IMR-90 (cell line): ENCODE results near the gene TMEM190. TPM values are rescaled to one million over a fixed set of nuclear protein-coding genes. Genes with fewer than 3 reads are reported as not detected.

ENCODE experiments used
- ATAC-seq: fragments of 200-7000 bp; cut with Tn5 transposase; 2 replicates; pipeline ENCODE4 v1.9.1; 2020; ENCODE audit warnings: low read depth, mild to moderate bottlenecking, moderate library complexity
- BruUV-seq: library from RNA; stranded (reverse); fragments of 400-500 nt; replicated peaks from 2 replicates; lab custom pipeline; 2021; lab: Mats Ljungman, UMichigan
- CTCF ChIA-PET: fragments of 300-600 bp; formaldehyde crosslinking; extraction: SDS; loops from one replicate; lab custom pipeline; 2021; ENCODE audit warnings: antibody characterized with exemption; lab: Yijun Ruan, JAX
- POLR2A ChIA-PET: fragments of 300-600 bp; sonication (Branson Sonifier 250); formaldehyde crosslinking; loops from one replicate; lab custom pipeline; 2022; ENCODE audit warnings: antibody characterized with exemption; ENCODE audit not compliant: unreplicated experiment; lab: Charles Lee
- DNase-seq: peaks from one replicate; pipeline ENCODE4 v3.0.0; 2013
- H2AFZ ChIP-seq: replicated peaks from 2 replicates; pipeline ENCODE3; 2013; ENCODE audit warnings: low read length, mild to moderate bottlenecking; ENCODE audit not compliant: poor library complexity
- H2AK5ac ChIP-seq: 2 replicates; pipeline ENCODE4 v1.6.1; 2013; ENCODE audit warnings: low read depth, low read length, inconsistent platforms
- H2AK9ac ChIP-seq: replicated peaks from 2 replicates; pipeline ENCODE3; 2013; ENCODE audit warnings: mild to moderate bottlenecking, low read depth, low read length, moderate library complexity; ENCODE audit not compliant: poor library complexity
- H2BK120ac ChIP-seq: 2 replicates; pipeline ENCODE4 v1.6.1; 2013; ENCODE audit warnings: low read depth, low read length, inconsistent platforms
- H2BK15ac ChIP-seq: 3 replicates; pipeline ENCODE4 v1.6.1; 2013; ENCODE audit warnings: low read depth, low read length, inconsistent platforms
- H2BK20ac ChIP-seq: 2 replicates; pipeline ENCODE4 v1.6.1; 2013; ENCODE audit warnings: low read depth, mild to moderate bottlenecking, inconsistent platforms, low read length, moderate library complexity
- H2BK5ac ChIP-seq: 2 replicates; pipeline ENCODE4 v1.6.1; 2013; ENCODE audit warnings: mild to moderate bottlenecking, low read depth, low read length, inconsistent platforms; ENCODE audit not compliant: poor library complexity, severe bottlenecking
- H3K14ac ChIP-seq: replicated peaks from 2 replicates; pipeline ENCODE4 v1.6.1; 2013; ENCODE audit warnings: low read depth, low read length, inconsistent platforms
- H3K18ac ChIP-seq: 2 replicates; pipeline ENCODE4 v1.6.1; 2013; ENCODE audit warnings: low read depth, low read length, control low read depth
- H3K23ac ChIP-seq: 2 replicates; pipeline ENCODE4 v1.6.1; 2013; ENCODE audit warnings: low read depth, low read length, inconsistent platforms
- H3K27ac ChIP-seq: 2 replicates; pipeline ENCODE4 v1.5.1; 2013; ENCODE audit warnings: mild to moderate bottlenecking, control low read depth, low read length; ENCODE audit not compliant: insufficient read depth
- H3K27me3 ChIP-seq: 2 replicates; pipeline ENCODE4 v1.6.1; 2013; ENCODE audit warnings: low read length; ENCODE audit not compliant: control insufficient read depth, insufficient read depth
- H3K36me3 ChIP-seq: 2 replicates; pipeline ENCODE4 v1.6.1; 2013; ENCODE audit warnings: low read length, mixed read lengths; ENCODE audit not compliant: control insufficient read depth, insufficient read depth
- H3K4ac ChIP-seq: 2 replicates; pipeline ENCODE4 v1.6.1; 2013; ENCODE audit warnings: low read depth, low read length, inconsistent platforms
- H3K4me1 ChIP-seq: 2 replicates; pipeline ENCODE4 v1.6.1; 2013; ENCODE audit warnings: low read length, mixed read lengths; ENCODE audit not compliant: control insufficient read depth, insufficient read depth
- H3K4me2 ChIP-seq: 2 replicates; pipeline ENCODE4 v1.6.1; 2013; ENCODE audit warnings: low read depth, mild to moderate bottlenecking, control low read depth, low read length, moderate library complexity
- H3K4me3 ChIP-seq: 2 replicates; pipeline ENCODE4 v1.5.1; 2013; ENCODE audit warnings: low read depth, mild to moderate bottlenecking, control low read depth, low read length, moderate library complexity; ENCODE audit not compliant: insufficient read depth
- H3K56ac ChIP-seq: 2 replicates; pipeline ENCODE4 v1.6.1; 2013; ENCODE audit warnings: low read length, inconsistent platforms; ENCODE audit not compliant: insufficient read depth; ENCODE audit errors: extremely low read depth
- H3K79me1 ChIP-seq, 2 experiments: 2 replicates each; pipeline ENCODE4 v1.6.1; 2013; ENCODE audit warnings: low read length in 2 of 2, inconsistent platforms in 1 of 2, low read depth in 1 of 2
- H3K9ac ChIP-seq: 2 replicates; pipeline ENCODE4 v1.6.1; 2013; ENCODE audit warnings: low read depth, low read length, control low read depth
- H3K9me1 ChIP-seq: 2 replicates; pipeline ENCODE4 v1.6.1; 2013; ENCODE audit warnings: low read length, inconsistent platforms; ENCODE audit not compliant: insufficient read depth
- H3K9me3 ChIP-seq: 2 replicates; pipeline ENCODE4 v1.6.1; 2013; ENCODE audit warnings: low read length; ENCODE audit not compliant: control insufficient read depth, insufficient read depth
- H4K20me1 ChIP-seq: 2 replicates; pipeline ENCODE4 v1.6.1; 2013; ENCODE audit warnings: low read length, inconsistent platforms; ENCODE audit not compliant: insufficient read depth
- H4K5ac ChIP-seq: 2 replicates; pipeline ENCODE4 v1.6.1; 2013; ENCODE audit warnings: mild to moderate bottlenecking, low read depth, low read length, control low read depth
- H4K8ac ChIP-seq, 2 experiments: 2 replicates each; pipeline ENCODE4 v1.6.1; 2013; ENCODE audit warnings: low read depth in 2 of 2, low read length in 2 of 2, control low read depth in 1 of 2, inconsistent platforms in 1 of 2
- H4K91ac ChIP-seq: 2 replicates; pipeline ENCODE4 v1.6.1; 2013; ENCODE audit warnings: low read depth, low read length, inconsistent platforms; ENCODE audit not compliant: insufficient read depth
- BHLHE40 ChIP-seq: fragments of 150-350 bp; IDR thresholded peaks from 2 replicates; pipeline ENCODE4 v1.6.1; 2016; ENCODE audit warnings: mild to moderate bottlenecking, low read depth, low read length
- POLR2A ChIP-seq: IDR thresholded peaks from 2 replicates; pipeline ENCODE4 v1.6.1; 2012; ENCODE audit warnings: mild to moderate bottlenecking, low read depth, low read length
- RAD21 ChIP-seq: IDR thresholded peaks from 2 replicates; pipeline ENCODE4 v1.6.1; 2012; ENCODE audit warnings: low read length, improper control_type of control experiment
- RCOR1 ChIP-seq: IDR thresholded peaks from 2 replicates; pipeline ENCODE4 v1.6.1; 2012; ENCODE audit warnings: mild to moderate bottlenecking, low read length, improper control_type of control experiment; ENCODE audit not compliant: insufficient replicate concordance
- SMC3 ChIP-seq: fragments of 150-350 bp; IDR thresholded peaks from 2 replicates; pipeline ENCODE4 v1.6.1; 2016; ENCODE audit warnings: low read depth, mild to moderate bottlenecking, antibody characterized with exemption, low read length, moderate library complexity
- WGBS, 2 experiments: methylation state at CpG; one replicate each; pipeline versions ENCODE4 v1.1.5 to v1.1.7; 2013; ENCODE audit warnings: missing lambda C conversion rate in 2 of 2; ENCODE audit not compliant: insufficient read length in 1 of 2; ENCODE audit errors: extremely low coverage in 2 of 2; 5-methylcytosine and 5-hydroxymethylcytosine counted together
- dilution Hi-C: fragments of 300-500 bp; cut with HindIII; formaldehyde crosslinking; loops from one replicate; pipeline ENCODE4 v1.14.3; 2018; ENCODE audit warnings: low sequenced_read_pairs; ENCODE audit not compliant: unreplicated experiment
- in situ Hi-C: fragments of 300-500 bp; cut with MboI; formaldehyde crosslinking; loops from 3 replicates; pipeline ENCODE4 v1.14.3; 2019; ENCODE audit warnings: low sequenced_read_pairs, inconsistent platforms, mixed read lengths
- intact Hi-C: fragments of 100-400 bp; cut with micrococcal nuclease; formaldehyde crosslinking; loops from 2 replicates; pipeline ENCODE4 v1.10.0; 2022
- polyA plus RNA-seq, 3 experiments: library from polyadenylated mRNA; depleted of rRNA; stranded (reverse); fragments of >200 nt; gene quantifications; 2 replicates each; pipeline ENCODE4 v1.2.3, GENCODE V29; 2012; ENCODE audit warnings: low replicate concordance in 1 of 3
- total RNA-seq: library from RNA; depleted of rRNA; stranded (reverse); fragments of >200 nt; gene quantifications from 2 replicates; pipeline ENCODE4 v1.2.3, GENCODE V29; 2012
- TF ChIP-seq, protein P1 (sequence below): fragments of 150-350 bp; IDR thresholded peaks from 2 replicates; pipeline ENCODE4 v1.6.1; 2016; ENCODE audit warnings: low read depth, mild to moderate bottlenecking, low read length, moderate library complexity, borderline replicate concordance

Gene TMEM190
- total and polyA plus RNA-seq, 2 of the 4 experiments (the other 2 are of a cell fraction) = 1.6 TPM; not detected in 1

DNA sequence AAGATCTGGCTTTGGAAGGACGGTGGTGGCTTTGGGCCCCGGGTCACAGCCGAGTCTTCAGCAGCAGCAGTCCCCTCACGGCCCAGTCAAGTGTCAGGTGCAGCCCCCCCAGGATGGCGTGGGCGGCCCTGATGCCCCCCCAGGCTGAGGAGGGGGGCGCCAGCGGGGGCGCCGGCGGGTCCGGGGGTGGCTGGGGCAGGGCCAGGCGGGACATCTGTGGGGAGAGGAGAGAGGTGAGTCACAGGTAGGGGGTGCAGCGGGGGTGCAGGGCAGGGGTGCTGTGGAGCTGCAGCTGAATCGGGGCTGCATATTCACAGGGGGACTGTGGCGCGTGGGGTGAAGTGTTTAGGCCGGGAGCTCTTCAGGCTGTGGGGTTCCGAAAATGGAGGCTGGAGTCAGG lies 10.7 kb upstream of the TMEM190 start (continued):
- TF ChIP-seq, protein P1, sequence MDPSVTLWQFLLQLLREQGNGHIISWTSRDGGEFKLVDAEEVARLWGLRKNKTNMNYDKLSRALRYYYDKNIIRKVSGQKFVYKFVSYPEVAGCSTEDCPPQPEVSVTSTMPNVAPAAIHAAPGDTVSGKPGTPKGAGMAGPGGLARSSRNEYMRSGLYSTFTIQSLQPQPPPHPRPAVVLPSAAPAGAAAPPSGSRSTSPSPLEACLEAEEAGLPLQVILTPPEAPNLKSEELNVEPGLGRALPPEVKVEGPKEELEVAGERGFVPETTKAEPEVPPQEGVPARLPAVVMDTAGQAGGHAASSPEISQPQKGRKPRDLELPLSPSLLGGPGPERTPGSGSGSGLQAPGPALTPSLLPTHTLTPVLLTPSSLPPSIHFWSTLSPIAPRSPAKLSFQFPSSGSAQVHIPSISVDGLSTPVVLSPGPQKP = no peak
- TF ChIP-seq RCOR1 (no peak), BHLHE40 (no peak), RAD21 (no peak)

DNA sequence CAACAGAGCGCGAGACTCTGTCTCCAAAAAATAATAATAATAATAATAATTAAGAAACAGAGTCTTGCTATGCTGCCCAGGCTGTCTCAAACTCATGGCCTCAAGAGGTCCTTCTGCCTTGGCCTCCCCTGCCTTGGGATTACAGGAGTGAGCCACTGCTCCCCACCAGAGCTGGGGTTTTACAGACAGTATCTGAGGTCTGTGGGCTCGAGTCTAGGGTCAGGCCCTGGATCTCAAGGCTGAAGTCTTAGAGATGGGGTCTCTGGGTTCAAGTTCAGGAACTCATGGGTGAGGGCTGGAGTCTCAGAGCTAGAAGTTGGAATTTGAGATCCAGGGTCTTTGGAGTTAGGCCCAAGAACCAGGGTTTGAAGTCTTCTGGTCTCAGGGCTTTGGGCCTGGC lies 9.8 kb upstream of the TMEM190 start:
- Histone ChIP-seq H3K23ac (peak overlapping the region; percentile 33; the same call in 1 of the 2 replicates), H2AFZ (no peak overlapping the region), H3K4me2 (no peak overlapping the region), H3K27ac (no peak overlapping the region; the same call in 1 of the 2 replicates), H3K56ac (no peak overlapping the region), H3K4ac (no peak overlapping the region), H3K9me3 (no peaks in the 10 kb centered on the region), H3K18ac (no peak overlapping the region), H4K20me1 (peaks cover 59% of the 10 kb centered on the region), H3K9ac (peak overlapping the region; percentile 30; the same call in 1 of the 2 replicates), H3K4me1 (peaks cover 16% of the 10 kb centered on the region), H4K8ac (no peak overlapping the region), H3K79me1 (peaks cover 0 to 37% of the 10 kb centered on the region in 2 experiments; a peak in 3 of 4 replicates), H2AK9ac (no peak overlapping the region), H3K36me3 (peaks cover 26% of the 10 kb centered on the region), H4K5ac (no peak overlapping the region), H3K9me1 (peaks cover 4% of the 10 kb centered on the region; the same call in 1 of the 2 replicates), H3K14ac (no peak overlapping the region), H2AK5ac (no peak overlapping the region), H2BK15ac (no peak overlapping the region), H3K4me3 (no peak overlapping the region), H2BK120ac (no peak overlapping the region), H2BK20ac (no peak overlapping the region), H2BK5ac (no peak overlapping the region), H3K27me3 (no peaks in the 10 kb centered on the region), H4K91ac (no peak overlapping the region)
- in situ Hi-C loops = no loop called here
- CTCF ChIA-PET = no interaction called here
- WGBS, 2 experiments = 80% methylated on average over 1 of the region's 3 CpGs; no CpG with 5 or more reads in 1 of the 2 experiments
- intact Hi-C loops = no loop called here
- dilution Hi-C loops = no loop called here
- POLR2A ChIA-PET = interaction anchor here (0.5 kb wide), 1 partner anchor 26 kb away, joined by 3 read pairs; no protein-coding TSS in a partner anchor
- TF ChIP-seq, protein P1 = no peak
- TF ChIP-seq RCOR1 (no peak), POLR2A (peak; percentile 77), SMC3 (no peak)
- ATAC-seq (no peak), DNase-seq (no peak)
- TSS peak; percentile 34 for BruUV-seq
